ENCODE measurements around the gene FBXW8.

DNA sequence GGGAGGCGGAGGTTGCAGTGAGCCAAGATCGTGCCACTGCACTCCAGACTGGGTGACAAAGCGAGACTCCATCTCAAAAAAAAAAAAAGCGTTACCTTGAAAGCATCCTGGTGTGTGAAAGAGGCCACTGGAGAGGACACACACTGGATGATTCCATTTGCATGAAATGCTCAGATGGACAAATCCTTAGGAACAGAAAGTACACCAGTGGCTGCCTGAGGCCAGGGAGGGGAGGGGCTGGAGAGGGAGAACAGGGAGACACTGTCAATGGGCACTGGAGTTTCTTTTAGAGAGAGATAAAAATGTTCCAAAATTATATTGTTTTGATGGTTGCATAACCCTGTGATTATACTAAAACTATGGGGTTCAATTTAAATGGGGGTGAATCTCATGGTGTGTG lies 168.7 kb downstream of the FBXW8 start:
- TF ChIP-seq POLR2AphosphoS5 (IDR thresholded peaks at IDR 0.05; ENCODE audit: low read depth, low read length) = no peak
- TF ChIP-seq TAF1 (IDR thresholded peaks at IDR 0.05; ENCODE audit: low read depth, low read length) = no peak
- TF ChIP-seq POLR2A (IDR thresholded peaks at IDR 0.05; ENCODE audit: low read depth, low read length) = no peak
- TF ChIP-seq SPI1 (IDR thresholded peaks at IDR 0.05; ENCODE audit: low read depth, low read length) = no peak
- TF ChIP-seq PAX5 (IDR thresholded peaks at IDR 0.05; ENCODE audit: insufficient read depth, low read length, severe bottlenecking) = no peak
